ENCODE data around the gene LIG4. TPM values are rescaled to one million over a fixed set of nuclear protein-coding genes. Genes with fewer than 3 reads are reported as not detected.
"Not testable (repeated sequence)": the region's sequence is repeated elsewhere in the genome, so short reads cannot be mapped to it uniquely, and the experiment has no call there.

The LIG4 gene
- total RNA-seq (2014; rRNA removed; shearing (Covaris generic)): 9.5 and 12.2 TPM in 2 replicates

- peak; percentile 93 for DNase-seq (ENCODE audit: low read depth)
Observed at GRCh38 chr13:108215436-108215835, at the start of gene LIG4. Gene LIG4 (minus strand): TSS chr13:108215536. CDS start chr13:108211268, 4,268 bp downstream.

GRCh38 chr13:108263621-108264355 lies 48.5 kb upstream of the LIG4 start:
- no peak for DNase-seq (ENCODE audit: low read depth)

GRCh38 chr13:108257248-108257647 lies 41.9 kb upstream of the LIG4 start:
- DNase-seq (ENCODE audit: low read depth): no peak

GRCh38 chr13:108249150-108249549 lies 33.8 kb upstream of the LIG4 start:
- DNase-seq (ENCODE audit: low read depth): no peak

- DNase-seq (ENCODE audit: low read depth): no peak
Observed at GRCh38 chr13:108230377-108230776, 15.0 kb upstream of the LIG4 start.

- no peak for DNase-seq (ENCODE audit: low read depth)
Observed at GRCh38 chr13:108227651-108228272, 12.4 kb upstream of the LIG4 start.

GRCh38 chr13:108226184-108226583 lies 10.8 kb upstream of the LIG4 start:
- no peak for DNase-seq (ENCODE audit: low read depth)

GRCh38 chr13:108225440-108225839 lies 10.1 kb upstream of the LIG4 start:
- no peak for DNase-seq (ENCODE audit: low read depth)

GRCh38 chr13:108223687-108224503 lies 8.6 kb upstream of the LIG4 start:
- no peak for DNase-seq (ENCODE audit: low read depth)

- DNase-seq (ENCODE audit: low read depth): no peak
Observed at GRCh38 chr13:108220041-108220440, 4.7 kb upstream of the LIG4 start.

- peak; percentile 91 for DNase-seq (ENCODE audit: low read depth)
Observed at GRCh38 chr13:108218044-108218974, 3.0 kb upstream of the LIG4 start, which contains the start of gene ABHD13. Gene ABHD13 (plus strand): TSS chr13:108218392. CDS start chr13:108229219, 10,827 bp downstream.

- DNase-seq (ENCODE audit: low read depth): not testable (repeated sequence)
Observed at GRCh38 chr13:108217307-108218043, 2.1 kb upstream of the LIG4 start.

GRCh38 chr13:108214441-108215271 lies 680 bp downstream of the LIG4 start:
- DNase-seq (ENCODE audit: low read depth): no peak

- DNase-seq (ENCODE audit: low read depth): no peak
Observed at GRCh38 chr13:108213946-108214345, 1.4 kb downstream of the LIG4 start.

- DNase-seq (ENCODE audit: low read depth): no peak
Observed at GRCh38 chr13:108212886-108213285, 2.5 kb downstream of the LIG4 start.

- DNase-seq (ENCODE audit: low read depth): no peak
Observed at GRCh38 chr13:108210551-108210950, 4.8 kb downstream of the LIG4 start.

- DNase-seq (ENCODE audit: low read depth): no peak
Observed at GRCh38 chr13:108200781-108201398, 14.4 kb downstream of the LIG4 start.

- no peak for DNase-seq (ENCODE audit: low read depth)
Observed at GRCh38 chr13:108195861-108196260, 19.5 kb downstream of the LIG4 start.

- DNase-seq (ENCODE audit: low read depth): no peak
Observed at GRCh38 chr13:108195146-108195545, 20.2 kb downstream of the LIG4 start.

Measured in Daoy (cell line).